ENCODE results near the gene NECAP2.

DNA sequence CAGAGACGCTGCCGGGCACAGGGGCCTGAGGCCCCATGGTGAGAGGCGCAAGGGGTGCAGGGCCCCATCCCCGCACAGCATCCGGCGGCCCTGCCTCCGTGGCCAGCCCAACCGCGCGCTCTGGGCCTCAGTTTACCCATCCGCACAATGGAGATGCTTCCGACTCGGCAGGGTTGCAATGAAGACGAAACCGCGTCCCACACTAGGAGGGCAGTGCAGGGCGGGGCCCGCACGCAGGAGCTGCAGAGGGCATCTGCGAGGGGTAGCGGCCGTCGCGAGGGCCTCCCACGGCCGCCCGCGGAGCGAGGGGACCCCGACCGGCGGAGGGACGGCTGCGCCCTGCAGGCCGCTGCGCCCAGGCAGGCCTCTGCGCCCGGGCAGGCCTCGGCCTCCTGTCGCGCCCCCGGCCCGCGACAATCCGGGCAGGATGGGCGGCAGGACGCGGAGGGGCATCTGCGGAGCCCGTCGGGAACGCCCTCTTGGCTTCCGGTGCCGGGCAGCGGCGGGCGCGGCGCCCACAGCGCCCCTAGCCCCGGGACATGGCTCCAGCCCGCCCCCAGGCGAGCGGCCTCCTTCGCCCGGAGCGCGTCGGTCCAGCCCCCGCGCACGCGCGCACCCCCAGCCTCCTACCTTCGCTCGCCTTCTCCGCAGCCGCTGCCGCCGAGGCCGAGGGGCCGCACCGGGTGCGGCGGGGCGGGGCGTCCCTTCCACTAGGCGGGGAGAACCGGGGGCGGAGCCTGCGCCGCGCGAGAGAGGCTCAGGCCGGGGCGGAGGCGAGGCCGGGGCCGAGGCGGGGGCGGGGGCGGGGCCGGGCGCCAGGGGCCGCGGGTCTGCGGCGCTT, 58.3 kb downstream of the NECAP2 start:
- TF ChIP-seq, protein P1, sequence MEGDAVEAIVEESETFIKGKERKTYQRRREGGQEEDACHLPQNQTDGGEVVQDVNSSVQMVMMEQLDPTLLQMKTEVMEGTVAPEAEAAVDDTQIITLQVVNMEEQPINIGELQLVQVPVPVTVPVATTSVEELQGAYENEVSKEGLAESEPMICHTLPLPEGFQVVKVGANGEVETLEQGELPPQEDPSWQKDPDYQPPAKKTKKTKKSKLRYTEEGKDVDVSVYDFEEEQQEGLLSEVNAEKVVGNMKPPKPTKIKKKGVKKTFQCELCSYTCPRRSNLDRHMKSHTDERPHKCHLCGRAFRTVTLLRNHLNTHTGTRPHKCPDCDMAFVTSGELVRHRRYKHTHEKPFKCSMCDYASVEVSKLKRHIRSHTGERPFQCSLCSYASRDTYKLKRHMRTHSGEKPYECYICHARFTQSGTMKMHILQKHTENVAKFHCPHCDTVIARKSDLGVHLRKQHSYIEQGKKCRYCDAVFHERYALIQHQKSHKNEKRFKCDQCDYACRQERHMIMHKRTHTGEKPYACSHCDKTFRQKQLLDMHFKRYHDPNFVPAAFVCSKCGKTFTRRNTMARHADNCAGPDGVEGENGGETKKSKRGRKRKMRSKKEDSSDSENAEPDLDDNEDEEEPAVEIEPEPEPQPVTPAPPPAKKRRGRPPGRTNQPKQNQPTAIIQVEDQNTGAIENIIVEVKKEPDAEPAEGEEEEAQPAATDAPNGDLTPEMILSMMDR (IDR thresholded peaks at IDR 0.05), result peak in 2 of 7 experiments; percentile 8 to 24
- TF ChIP-seq EP300 (IDR thresholded peaks at IDR 0.05) (no peak), POLR2A (IDR thresholded peaks at IDR 0.05) (no peak)

All from stomach (tissue), 4 donors.